Ramos (cell line): Measurements from ENCODE around the gene TRAPPC2.
"Not testable (repeated sequence)": the region's sequence is repeated elsewhere in the genome, so short reads cannot be mapped to it uniquely, and the experiment has no call there.

Experiments used
- in situ Hi-C: fragments of 300-500 bp; cut with MboI; formaldehyde crosslinking; loops from one replicate; pipeline ENCODE4 v1.14.3; 2022; ENCODE audit warnings: low sequenced_read_pairs; ENCODE audit not compliant: unreplicated experiment

Gene TRAPPC2

GRCh38 chrX:13684361-13684760 lies 50.1 kb downstream of the TRAPPC2 start:
- in situ Hi-C loops: no loop called here

DNA sequence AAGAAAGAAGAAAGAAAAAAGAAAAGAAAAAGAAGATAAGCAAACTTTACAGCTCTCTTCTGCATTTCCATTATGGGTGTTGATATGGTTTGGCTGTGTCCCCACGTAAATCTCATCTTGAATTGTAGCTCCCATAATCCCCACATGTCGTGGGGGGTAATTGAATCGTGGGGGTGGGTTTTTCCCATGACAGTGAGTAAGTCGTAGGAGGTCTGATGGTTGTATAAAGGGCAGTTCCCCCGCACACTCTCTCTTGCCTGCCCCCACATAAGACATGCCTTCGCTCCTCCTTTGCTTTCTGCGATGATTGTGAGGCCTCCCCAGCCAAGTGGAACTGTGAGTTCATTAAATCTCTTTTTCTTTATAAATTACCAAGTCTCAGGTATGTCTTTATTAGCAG lies 52.8 kb downstream of the TRAPPC2 start:
- in situ Hi-C loops: no loop called here

DNA sequence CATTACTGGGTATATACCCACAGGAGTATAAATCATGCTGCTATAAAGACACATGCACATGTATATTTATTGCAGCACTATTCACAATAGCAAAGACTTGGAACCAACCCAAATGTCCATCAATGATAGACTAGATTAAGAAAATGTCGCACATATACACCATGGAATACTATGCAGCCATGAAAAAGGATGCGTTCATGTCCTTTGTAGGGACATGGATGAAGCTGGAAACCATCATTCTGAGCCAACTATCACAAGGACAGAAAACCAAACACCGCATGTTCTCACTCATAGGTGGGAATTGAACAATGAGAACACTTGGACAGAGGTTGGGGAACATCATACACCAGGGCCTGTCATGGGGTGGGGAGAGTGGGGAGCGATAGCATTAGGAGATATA lies 54.7 kb downstream of the TRAPPC2 start:
- in situ Hi-C loops: not testable (repeated sequence)

- in situ Hi-C loops: no loop called here
Measured at GRCh38 chrX:13676885-13677284, 57.5 kb downstream of the TRAPPC2 start.

GRCh38 chrX:13673016-13673415 lies 61.4 kb downstream of the TRAPPC2 start:
- in situ Hi-C loops: no loop called here

DNA sequence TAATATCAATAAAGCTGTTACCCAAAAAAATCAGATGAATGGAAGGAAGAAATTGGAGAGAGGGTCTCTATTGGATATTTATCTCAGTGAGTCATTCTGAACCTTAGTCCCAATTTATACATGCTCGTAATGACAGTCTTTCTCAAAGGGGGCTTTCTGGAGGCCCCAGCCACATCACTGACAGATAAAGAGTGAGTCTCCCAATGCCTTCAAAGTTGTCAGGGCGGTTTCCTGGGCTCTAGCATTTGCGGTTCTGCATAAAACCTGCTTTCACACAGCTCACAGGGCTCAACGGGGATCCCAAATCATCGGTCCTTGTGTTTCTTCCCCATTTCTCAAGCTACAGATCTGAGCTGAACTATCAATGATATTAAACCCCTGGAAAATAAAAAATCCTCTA lies 64.2 kb downstream of the TRAPPC2 start:
- in situ Hi-C loops: no loop called here

DNA sequence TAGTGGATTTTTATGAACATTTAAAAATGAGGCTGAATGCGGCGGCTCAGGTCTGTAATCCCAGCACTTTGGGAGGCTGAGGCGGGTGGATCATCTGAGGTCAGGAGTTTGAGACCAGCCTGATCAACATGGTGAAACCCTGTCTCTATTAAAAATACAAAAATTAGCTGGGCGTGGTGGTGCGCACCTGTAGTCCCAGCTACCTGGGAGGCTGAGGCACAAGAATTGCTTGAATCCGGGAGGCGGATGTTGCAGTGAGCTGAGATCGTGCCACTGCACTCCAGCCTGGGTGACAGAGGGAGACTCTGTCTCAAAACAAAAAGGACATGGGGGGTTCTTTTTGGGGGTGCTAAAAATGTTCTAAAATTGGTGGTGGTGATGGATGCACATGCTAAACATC lies 64.7 kb downstream of the TRAPPC2 start:
- in situ Hi-C loops: loop anchor here (10.0 kb wide), 1 partner anchor 75 kb away; no protein-coding TSS in a partner anchor

DNA sequence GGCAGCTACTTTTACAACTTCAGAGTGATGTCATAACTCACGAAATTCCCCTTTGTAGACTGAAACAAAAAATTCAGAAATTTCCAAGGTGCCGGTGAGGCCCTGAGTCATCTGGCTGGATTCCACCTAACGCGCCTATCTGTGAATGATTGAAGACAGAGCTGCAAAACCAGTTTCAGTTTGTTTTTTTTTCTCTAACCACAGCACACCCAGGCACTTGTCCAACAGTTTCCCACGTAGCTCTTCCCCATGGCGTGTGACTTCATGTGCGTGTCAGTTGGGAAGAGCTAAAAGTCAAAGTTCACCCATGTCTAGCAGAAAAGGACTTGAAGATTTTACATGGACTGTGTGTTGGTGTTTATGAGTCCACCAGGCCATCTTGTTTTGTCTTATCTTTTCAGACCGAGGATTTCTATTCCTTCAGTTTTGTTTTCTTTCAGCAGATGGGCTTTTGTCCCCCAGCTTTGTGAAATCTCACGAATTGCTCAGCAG lies 65.1 kb downstream of the TRAPPC2 start:
- in situ Hi-C loops: loop anchor here (10.0 kb wide), 1 partner anchor 76 kb away; no protein-coding TSS in a partner anchor

DNA sequence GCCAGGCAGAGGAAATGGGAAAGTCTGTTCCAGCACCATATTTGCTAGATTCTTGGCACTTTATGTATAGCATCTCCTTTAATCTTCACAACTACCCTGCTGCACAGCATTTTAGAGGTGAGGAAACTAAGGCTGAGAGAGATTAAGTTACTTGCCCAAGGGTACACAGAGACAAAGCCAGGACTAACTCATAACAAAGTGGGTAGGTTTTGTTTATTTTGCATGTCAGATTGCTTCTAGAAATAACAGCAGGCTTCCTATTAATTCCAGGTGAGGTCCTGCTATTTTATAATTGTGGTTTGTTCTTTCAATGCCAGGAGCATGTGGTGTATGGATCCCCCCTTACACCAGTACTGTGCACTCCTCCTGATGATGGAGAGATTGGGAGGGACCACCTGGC lies 66.5 kb downstream of the TRAPPC2 start:
- in situ Hi-C loops: loop anchor here (10.0 kb wide), 1 partner anchor 77 kb away; no protein-coding TSS in a partner anchor

DNA sequence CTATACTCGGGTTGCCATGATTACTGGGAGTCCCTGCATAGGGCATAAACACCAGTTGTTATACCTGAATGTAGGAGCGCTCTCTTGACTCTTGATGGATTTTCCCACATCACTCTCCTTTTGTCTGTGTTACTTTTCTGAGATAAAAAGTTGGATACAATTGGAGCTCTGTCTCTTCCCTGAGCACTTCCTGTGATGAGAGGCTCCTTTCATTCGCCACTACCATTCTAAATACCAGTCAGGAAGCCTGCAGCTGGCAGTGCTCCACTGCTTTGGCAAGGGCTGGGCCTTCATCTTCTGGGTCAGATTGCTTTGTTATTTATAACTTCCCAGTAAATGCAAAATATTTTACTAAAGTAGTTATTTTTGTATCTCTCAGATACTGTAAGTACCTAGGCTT lies 67.6 kb downstream of the TRAPPC2 start:
- in situ Hi-C loops: loop anchor here (10.0 kb wide), 1 partner anchor 78 kb away; no protein-coding TSS in a partner anchor

- in situ Hi-C loops: loop anchor here (10.0 kb wide), 1 partner anchor 81 kb away; no protein-coding TSS in a partner anchor
Measured at GRCh38 chrX:13664020-13664419, 70.4 kb downstream of the TRAPPC2 start.

DNA sequence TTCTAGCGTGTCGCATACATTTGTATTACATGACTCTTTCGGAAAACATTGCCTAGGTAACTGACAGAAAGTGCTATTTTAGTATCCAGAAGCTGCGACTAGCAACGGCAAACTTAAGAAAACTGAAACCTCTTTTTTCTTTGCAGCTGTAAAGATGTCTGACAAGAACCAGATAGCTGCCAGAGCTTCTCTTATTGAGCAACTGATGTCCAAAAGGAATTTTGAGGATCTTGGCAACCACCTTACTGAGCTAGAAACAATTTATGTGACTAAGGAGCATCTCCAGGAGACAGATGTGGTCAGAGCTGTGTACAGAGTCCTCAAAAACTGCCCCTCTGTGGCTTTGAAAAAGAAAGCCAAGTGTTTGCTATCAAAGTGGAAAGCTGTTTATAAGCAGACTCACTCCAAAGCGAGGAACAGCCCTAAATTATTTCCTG lies 72.0 kb downstream of the TRAPPC2 start:
- in situ Hi-C loops: loop anchor here (10.0 kb wide), 1 partner anchor 82 kb away; no protein-coding TSS in a partner anchor
